Heart left ventricle (tissue), 16 donors: ENCODE measurements around the gene ADCY5. TPM values are rescaled to one million over a fixed set of nuclear protein-coding genes. Genes with fewer than 3 reads are reported as not detected.

Experiments
- ATAC-seq, 4 donors: fragments of 200-7000 bp; cut with Tn5 transposase; one replicate each; pipeline ENCODE4 v1.9.1; 2020 to 2022; ENCODE audit warnings: moderate library complexity in 4 of 4, mild to moderate bottlenecking in 3 of 4, moderate number of reproducible peaks in 1 of 4
- DNase-seq, 5 donors: peaks; one replicate each; pipeline ENCODE4 v3.0.0-alpha.2; 2020
- H3K27ac ChIP-seq, 12 donors: fragments of 200-600 bp; sonication (generic) in 4 of 12; one replicate each; pipeline versions ENCODE4 v1.5.0 to v1.8.0; 2016 to 2022; ENCODE audit warnings: mild to moderate bottlenecking in 2 of 12
- H3K27me3 ChIP-seq, 9 donors: fragments of 200-600 bp; sonication (generic) in 2 of 9; one replicate each; pipeline versions ENCODE4 v1.5.1 to v1.8.0; 2016 to 2022; ENCODE audit warnings: mild to moderate bottlenecking in 3 of 9
- H3K36me3 ChIP-seq, 9 donors: fragments of 200-600 bp; sonication (generic) in 2 of 9; one replicate each; pipeline versions ENCODE4 v1.5.0 to v1.8.0; 2018 to 2022; ENCODE audit warnings: mild to moderate bottlenecking in 2 of 9
- H3K4me1 ChIP-seq, 12 donors: fragments of 200-600 bp; sonication (generic) in 4 of 12; one replicate each; pipeline versions ENCODE4 v1.5.0 to v1.8.0; 2016 to 2022; ENCODE audit warnings: mild to moderate bottlenecking in 3 of 12
- H3K4me3 ChIP-seq, 12 donors: fragments of 200-600 bp; sonication (generic) in 4 of 12; one replicate each; pipeline versions ENCODE4 v1.5.0 to v1.8.0; 2017 to 2022; ENCODE audit warnings: mild to moderate bottlenecking in 9 of 12, moderate library complexity in 4 of 12
- H3K9me3 ChIP-seq, 12 donors: fragments of 200-600 bp; sonication (generic) in 4 of 12; one replicate each; pipeline versions ENCODE4 v1.5.0 to v1.8.0; 2016 to 2022; ENCODE audit warnings: mild to moderate bottlenecking in 1 of 12
- CTCF ChIP-seq, 12 donors: fragments of 200-600 bp; sonication (generic) in 4 of 12; IDR thresholded peaks; one replicate each; pipeline versions ENCODE4 v1.5.0 to v1.8.0; 2018 to 2022; ENCODE audit warnings: antibody characterized with exemption in 12 of 12, mild to moderate bottlenecking in 5 of 12
- POLR2A ChIP-seq, 2 donors: fragments of 450-650 bp; IDR thresholded peaks; one replicate each; pipeline ENCODE4 v1.6.1; 2017; ENCODE audit warnings: antibody characterized with exemption in 2 of 2, mild to moderate bottlenecking in 2 of 2, moderate library complexity in 2 of 2
- WGBS, 4 donors: extraction: QIAGEN DNeasy Blood & Tissue Kit in 2 of 4; methylation state at CpG; one replicate each; pipeline versions ENCODE4 v1.1.5 to v1.1.7; 2013 to 2018; 5-methylcytosine and 5-hydroxymethylcytosine counted together
- intact Hi-C, 10 donors: fragments of 100-400 bp; cut with DNase I; formaldehyde crosslinking; loops; one replicate each; pipeline versions ENCODE4 v1.11.1 to v1.14.2; 2022
- polyA plus RNA-seq, 2 donors: library from polyadenylated mRNA; stranded (reverse); fragments of 200-250 nt; gene quantifications; one replicate each; pipeline ENCODE4 v1.2.3, GENCODE V29; 2013
- total RNA-seq, 9 donors: library from RNA; depleted of rRNA in 2 of 9; stranded (reverse); fragments of >200 nt in 2 of 9; fragmentation: NEBNext Ultra II Directional in 3 of 9; extraction: Animal tissue kit (Norgen Biotek cat#: 25700) in 3 of 9; gene quantifications; one replicate each; pipeline versions ENCODE4 v1.1.0 to v1.2.4, GENCODE V29; 2016 to 2023
- donor health status: ischemic (EF 13 %, LVEDD 7.1; RV severe dilation, severe dysfunction).
- donor health status: healthy with polysubstance abuse.
- donor health status: DM: no; HTN: yes; CAD: no.
- donor health status: DM: no; HTN: no; CAD: no.
- donor health status: ischemic (EF 25% LVEDD 6.9; RV normal size, moderate dysfunction).
- donor health status: ischemic (EF 25% LVEDD 5.7; RV mildly dilated, moderate dysfunction).
- donor health status: healthy.
- donor health status: DM: yes; HTN: yes; CAD: no.
- donor health status: ischemic (EF 35%, LVEDD 5.7; RV mildly dilated, moderate dysfunction).
- donor health status: nonischemic (EF 11% LVEDD 7.7; RV severe dilation, severe dysfunction).
- donor health status: DM: yes; HTN: yes; CAD: no.
- donor health status: PGD.
- donor health status: ischemic (EF 29% LVEDD 5.4; RV normal size, mild dysfunction).
- donor health status: nonischemic (EF 23%, LVEDD 6.1; RV moderate dilation, normal function).

Gene ADCY5
- total and polyA plus RNA-seq, 11 donors: 78.5 to 276 (median 167) TPM

GRCh38 chr3:123323781-123324180 lies 125.1 kb downstream of the ADCY5 start:
- ATAC-seq (no peak), DNase-seq (peak in 1 of 5 donors; percentile 4)
- H3K4me3 ChIP-seq: no peak overlapping the region
- H3K27me3 ChIP-seq: no peaks in the 10 kb centered on the region
- H3K36me3 ChIP-seq: peaks cover 0 to 72% (median 22%) of the 10 kb centered on the region in 9 donors
- no peaks in the 10 kb centered on the region for H3K9me3 ChIP-seq
- WGBS, 4 donors: 88 to 94% (median 90%) methylated on average over 1 of the region's 1 CpG
- H3K4me1 ChIP-seq: peaks cover 0 to 70% (median 6%) of the 10 kb centered on the region in 12 donors
- intact Hi-C loops: no loop called here
- peak overlapping the region in 5 of 12 donors; percentile 4 to 71 (median 28) for H3K27ac ChIP-seq
- TF ChIP-seq POLR2A (IDR thresholded peaks at IDR 0.05) (no peak), CTCF (IDR thresholded peaks at IDR 0.05) (no peak)

DNA sequence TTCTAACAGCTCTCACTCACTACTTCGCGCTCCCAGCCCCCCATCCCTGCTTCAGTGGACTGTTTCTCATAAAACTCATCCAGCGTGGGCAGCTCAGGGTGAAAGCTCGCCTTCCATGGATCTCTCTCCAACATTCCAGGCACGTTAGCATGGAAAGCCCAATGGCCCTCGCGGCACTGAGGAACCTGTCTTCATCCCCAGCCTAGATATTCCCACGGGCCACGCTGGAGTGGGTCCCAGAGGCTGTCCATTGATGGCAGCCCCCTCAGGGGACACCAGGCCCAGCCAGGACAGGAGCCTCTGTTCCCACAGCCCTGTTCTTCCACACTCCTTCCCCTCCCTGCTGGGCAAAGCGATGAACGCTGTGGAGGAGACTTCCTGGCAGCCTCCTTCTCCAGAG lies 126.0 kb downstream of the ADCY5 start:
- ATAC-seq (no peak), DNase-seq (peak in 1 of 5 donors; percentile 56)
- peaks cover 0 to 60% (median 6%) of the 10 kb centered on the region in 12 donors for H3K4me1 ChIP-seq
- 74 to 78% (median 78%) methylated on average over 11 of the region's 11 CpGs for WGBS, 4 donors
- TF ChIP-seq CTCF (IDR thresholded peaks at IDR 0.05): no peak
- TF ChIP-seq POLR2A (IDR thresholded peaks at IDR 0.05): no peak
- H3K9me3 ChIP-seq: no peaks in the 10 kb centered on the region
- intact Hi-C loops: no loop called here
- H3K36me3 ChIP-seq: peaks cover 0 to 79% (median 28%) of the 10 kb centered on the region in 9 donors
- no peaks in the 10 kb centered on the region for H3K27me3 ChIP-seq
- peak overlapping the region in 5 of 12 donors; percentile 28 to 71 (median 34) for H3K27ac ChIP-seq
- H3K4me3 ChIP-seq: no peak overlapping the region

GRCh38 chr3:123321806-123322205 lies 127.1 kb downstream of the ADCY5 start:
- intact Hi-C loops: no loop called here
- ATAC-seq: peak in 3 of 4 donors; percentile 13 to 68 (median 53)
- Histone ChIP-seq H3K27ac (peak overlapping the region in 6 of 12 donors; percentile 28 to 71 (median 34)), H3K36me3 (peaks cover 0 to 78% (median 32%) of the 10 kb centered on the region in 9 donors), H3K9me3 (no peaks in the 10 kb centered on the region), H3K4me1 (peaks cover 0 to 54% (median 6%) of the 10 kb centered on the region in 12 donors), H3K27me3 (no peaks in the 10 kb centered on the region), H3K4me3 (no peak overlapping the region)
- WGBS, 4 donors: 57 to 71% (median 64%) methylated on average over 6 to 8 of the region's 8 CpGs
- peak in 2 of 5 donors; percentile 51 to 64 for DNase-seq
- no peak for TF ChIP-seq POLR2A (IDR thresholded peaks at IDR 0.05)
- no peak for TF ChIP-seq CTCF (IDR thresholded peaks at IDR 0.05)

- DNase-seq: peak in 1 of 5 donors; percentile 27
- 51 to 63% (median 57%) methylated on average over 5 of the region's 5 CpGs for WGBS, 4 donors
- peak in 1 of 4 donors; percentile 2 for ATAC-seq
- no peaks in the 10 kb centered on the region for H3K9me3 ChIP-seq
- no peak overlapping the region for H3K4me3 ChIP-seq
- TF ChIP-seq POLR2A (IDR thresholded peaks at IDR 0.05) (no peak), CTCF (IDR thresholded peaks at IDR 0.05) (no peak)
- H3K27ac ChIP-seq: peak overlapping the region in 7 of 12 donors; percentile 18 to 73 (median 46)
- intact Hi-C loops: no loop called here
- peaks cover 0 to 88% (median 40%) of the 10 kb centered on the region in 9 donors for H3K36me3 ChIP-seq
- H3K27me3 ChIP-seq: no peaks in the 10 kb centered on the region
- H3K4me1 ChIP-seq: peaks cover 0 to 45% (median 6%) of the 10 kb centered on the region in 12 donors
Measured at GRCh38 chr3:123320221-123320620, 128.7 kb downstream of the ADCY5 start.
